SU-DHL-6 (cell line): ENCODE results near the gene GLG1.

Source experiments
- H2AFZ ChIP-seq: fragments of 200-600 bp; sonication (generic); 2 replicates; pipeline ENCODE4 v1.6.1; 2014; ENCODE audit warnings: low read depth, mild to moderate bottlenecking, moderate library complexity, mixed read lengths, antibody characterized with exemption, low read length; ENCODE audit not compliant: severe bottlenecking
- H3F3A ChIP-seq: fragments of 200-600 bp; shearing (Covaris generic); 2 replicates; pipeline ENCODE4 v1.6.0; 2016; ENCODE audit warnings: antibody characterized with exemption, mild to moderate bottlenecking; ENCODE audit not compliant: insufficient read depth
- H3K27ac ChIP-seq: fragments of 200-600 bp; sonication (generic); 2 replicates; pipeline ENCODE4 v1.5.1; 2016; ENCODE audit warnings: low read depth, mild to moderate bottlenecking, low read length, moderate library complexity, mixed read lengths
- H3K27me3 ChIP-seq: fragments of 200-600 bp; sonication (generic), shearing (Covaris generic); 2 replicates; pipeline ENCODE4 v1.6.0; 2014; ENCODE audit warnings: mild to moderate bottlenecking, low read length
- H3K36me3 ChIP-seq: fragments of 200-600 bp; sonication (generic); 2 replicates; pipeline ENCODE4 v1.6.1; 2014; ENCODE audit warnings: mild to moderate bottlenecking, low read length, mixed read lengths
- H3K4me2 ChIP-seq: fragments of 300-600, 200-600 bp; shearing (Covaris generic), sonication (generic); 2 replicates; pipeline ENCODE4 v1.6.0; 2014; ENCODE audit warnings: low read length, low read depth, mild to moderate bottlenecking; ENCODE audit not compliant: poor library complexity, severe bottlenecking
- H3K4me3 ChIP-seq: fragments of 200-600 bp; sonication (generic); 2 replicates; pipeline ENCODE4 v1.5.1; 2014; ENCODE audit warnings: antibody characterized with exemption, low read length, mild to moderate bottlenecking, mixed read lengths; ENCODE audit not compliant: insufficient read depth, poor library complexity, severe bottlenecking
- H3K79me2 ChIP-seq: fragments of 200-600 bp; sonication (generic); 2 replicates; pipeline ENCODE4 v1.6.1; 2014; ENCODE audit warnings: mild to moderate bottlenecking, low read length, moderate library complexity; ENCODE audit not compliant: insufficient read depth
- H3K9ac ChIP-seq: fragments of 200-600 bp; sonication (generic); 2 replicates; pipeline ENCODE4 v1.7.0; 2014; ENCODE audit warnings: mild to moderate bottlenecking, low read length
- H3K9me2 ChIP-seq: fragments of 200-600 bp; sonication (generic); replicated peaks from 2 replicates; pipeline ENCODE4 v1.6.1; 2014; ENCODE audit warnings: low read length; ENCODE audit not compliant: insufficient read depth
- H3K9me3 ChIP-seq: fragments of 200-600 bp; sonication (generic); 2 replicates; pipeline ENCODE4 v1.6.1; 2014; ENCODE audit warnings: low read length, mixed read lengths; ENCODE audit not compliant: insufficient read depth
- H4K20me1 ChIP-seq: fragments of 200-600 bp; sonication (generic); 2 replicates; pipeline ENCODE4 v1.6.1; 2014; ENCODE audit warnings: low read depth, mild to moderate bottlenecking, antibody characterized with exemption, low read length, moderate library complexity, mixed read lengths
- CTCF ChIP-seq: fragments of 200-600 bp; sonication (generic); IDR thresholded peaks from one replicate; pipeline ENCODE4 v1.5.1; 2017; ENCODE audit warnings: antibody characterized with exemption, mild to moderate bottlenecking, low read length, moderate library complexity; ENCODE audit not compliant: insufficient read depth, poor library complexity, severe bottlenecking
- EZH2phosphoT487 ChIP-seq: fragments of 200-600 bp; sonication (generic), shearing (Covaris generic); conservative IDR thresholded peaks from 2 replicates; pipeline ENCODE4 v1.6.1; 2018; ENCODE audit warnings: mild to moderate bottlenecking, antibody characterized with exemption, low read length, moderate library complexity, mixed read lengths

Gene GLG1

GRCh38 chr16:74451951-74452758 is 154.8 kb downstream of the GLG1 start:
- Histone ChIP-seq H3K9me2 (no peaks in the 10 kb centered on the region), H3K27me3 (no peaks in the 10 kb centered on the region), H3K36me3 (no peaks in the 10 kb centered on the region), H3K4me2 (no peak overlapping the region), H2AFZ (no peak overlapping the region), H3K79me2 (no peaks in the 10 kb centered on the region), H3F3A (no peaks in the 10 kb centered on the region), H4K20me1 (no peaks in the 10 kb centered on the region), H3K27ac (no peak overlapping the region), H3K9me3 (no peaks in the 10 kb centered on the region), H3K9ac (no peak overlapping the region), H3K4me3 (no peak overlapping the region)
- no peak for TF ChIP-seq EZH2phosphoT487
- no peak for TF ChIP-seq CTCF

- Histone ChIP-seq H3K36me3 (no peaks in the 10 kb centered on the region), H3K9ac (no peak overlapping the region), H3K79me2 (no peaks in the 10 kb centered on the region), H3K4me3 (no peak overlapping the region), H2AFZ (no peak overlapping the region), H3K4me2 (no peak overlapping the region), H3K9me2 (no peaks in the 10 kb centered on the region), H4K20me1 (no peaks in the 10 kb centered on the region), H3K27me3 (no peaks in the 10 kb centered on the region), H3K9me3 (no peaks in the 10 kb centered on the region), H3F3A (no peaks in the 10 kb centered on the region), H3K27ac (no peak overlapping the region)
- TF ChIP-seq EZH2phosphoT487, result no peak
- TF ChIP-seq CTCF, result no peak
Measured at GRCh38 chr16:74450967-74451760, 155.8 kb downstream of the GLG1 start.

GRCh38 chr16:74450236-74450635 is 156.7 kb downstream of the GLG1 start:
- no peak overlapping the region for H3K9ac ChIP-seq
- no peak overlapping the region for H3K4me2 ChIP-seq
- no peaks in the 10 kb centered on the region for H4K20me1 ChIP-seq
- no peaks in the 10 kb centered on the region for H3F3A ChIP-seq
- H3K27ac ChIP-seq, result no peak overlapping the region
- H2AFZ ChIP-seq, result no peak overlapping the region
- no peak overlapping the region for H3K4me3 ChIP-seq
- no peaks in the 10 kb centered on the region for H3K36me3 ChIP-seq
- TF ChIP-seq EZH2phosphoT487, result no peak
- TF ChIP-seq CTCF, result no peak
- H3K27me3 ChIP-seq, result no peaks in the 10 kb centered on the region
- no peaks in the 10 kb centered on the region for H3K79me2 ChIP-seq
- no peaks in the 10 kb centered on the region for H3K9me2 ChIP-seq
- no peaks in the 10 kb centered on the region for H3K9me3 ChIP-seq
